Right atrium auricular region (tissue), 2 donors: ENCODE results near the gene YTHDC2. TPM values are rescaled to one million over a fixed set of nuclear protein-coding genes. Genes with fewer than 3 reads are reported as not detected.

Source experiments
- DNase-seq: peaks from one replicate; pipeline ENCODE4 v3.0.0-alpha.2; 2019; ENCODE audit warnings: low spot score
- H3K27ac ChIP-seq, 2 donors: fragments of 200-600 bp; sonication (generic); 1 replicate in 1 of 2; 2 replicates in 1 of 2; pipeline ENCODE4 v1.5.1; 2016 to 2019
- H3K27me3 ChIP-seq, 2 donors: fragments of 200-600 bp; sonication (generic); one replicate each; pipeline versions ENCODE4 v1.5.1 to v1.6.0; 2017 to 2019
- H3K36me3 ChIP-seq: fragments of 200-600 bp; sonication (generic); one replicate; pipeline ENCODE4 v1.5.1; 2016
- H3K4me1 ChIP-seq, 2 donors: fragments of 200-600 bp; sonication (generic); one replicate each; pipeline versions ENCODE4 v1.5.1 to v1.6.0; 2017 to 2019
- H3K4me3 ChIP-seq, 2 donors: fragments of 200-600 bp; sonication (generic); 1 replicate in 1 of 2; 2 replicates in 1 of 2; pipeline ENCODE4 v1.5.1; 2017 to 2019; ENCODE audit warnings: mild to moderate bottlenecking in 1 of 2, moderate library complexity in 1 of 2
- H3K9me3 ChIP-seq, 2 donors: fragments of 200-600 bp; sonication (generic); one replicate each; pipeline ENCODE4 v1.5.1; 2019
- total RNA-seq, 2 donors: library from RNA; depleted of rRNA; stranded (reverse); fragments of >200 nt; gene quantifications; one replicate each; pipeline ENCODE4 v1.1.0, GENCODE V29; 2016
- TF ChIP-seq, protein P1 (sequence below), 2 donors: fragments of 200-600 bp; sonication (generic); IDR thresholded peaks; one replicate each; pipeline ENCODE4 v1.5.1; 2019; ENCODE audit warnings: antibody characterized with exemption in 2 of 2

Gene YTHDC2
- total RNA-seq, 2 donors from 2014 or later, result 7.8 to 12.1 TPM

- no peaks in the 10 kb centered on the region for H3K9me3 ChIP-seq
- peaks cover 0 to 15% of the 10 kb centered on the region in 2 donors for H3K4me1 ChIP-seq
- peak overlapping the region in 1 of 2 donors; percentile 23 for H3K4me3 ChIP-seq
- no peaks in the 10 kb centered on the region for H3K36me3 ChIP-seq
- DNase-seq, result no peak
- H3K27ac ChIP-seq, result no peak overlapping the region
- no peaks in the 10 kb centered on the region for H3K27me3 ChIP-seq
- TF ChIP-seq, protein P1, sequence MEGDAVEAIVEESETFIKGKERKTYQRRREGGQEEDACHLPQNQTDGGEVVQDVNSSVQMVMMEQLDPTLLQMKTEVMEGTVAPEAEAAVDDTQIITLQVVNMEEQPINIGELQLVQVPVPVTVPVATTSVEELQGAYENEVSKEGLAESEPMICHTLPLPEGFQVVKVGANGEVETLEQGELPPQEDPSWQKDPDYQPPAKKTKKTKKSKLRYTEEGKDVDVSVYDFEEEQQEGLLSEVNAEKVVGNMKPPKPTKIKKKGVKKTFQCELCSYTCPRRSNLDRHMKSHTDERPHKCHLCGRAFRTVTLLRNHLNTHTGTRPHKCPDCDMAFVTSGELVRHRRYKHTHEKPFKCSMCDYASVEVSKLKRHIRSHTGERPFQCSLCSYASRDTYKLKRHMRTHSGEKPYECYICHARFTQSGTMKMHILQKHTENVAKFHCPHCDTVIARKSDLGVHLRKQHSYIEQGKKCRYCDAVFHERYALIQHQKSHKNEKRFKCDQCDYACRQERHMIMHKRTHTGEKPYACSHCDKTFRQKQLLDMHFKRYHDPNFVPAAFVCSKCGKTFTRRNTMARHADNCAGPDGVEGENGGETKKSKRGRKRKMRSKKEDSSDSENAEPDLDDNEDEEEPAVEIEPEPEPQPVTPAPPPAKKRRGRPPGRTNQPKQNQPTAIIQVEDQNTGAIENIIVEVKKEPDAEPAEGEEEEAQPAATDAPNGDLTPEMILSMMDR (IDR thresholded peaks at IDR 0.05), result peak; percentile 44 to 83
Measured at GRCh38 chr5:113606298-113607134, 93.0 kb downstream of the YTHDC2 start.

GRCh38 chr5:113607361-113607760 is 93.9 kb downstream of the YTHDC2 start:
- H3K4me3 ChIP-seq, result no peak overlapping the region
- H3K9me3 ChIP-seq, result no peaks in the 10 kb centered on the region
- TF ChIP-seq, protein P1 (IDR thresholded peaks at IDR 0.05), result no peak
- DNase-seq, result no peak
- H3K27me3 ChIP-seq, result no peaks in the 10 kb centered on the region
- no peak overlapping the region for H3K27ac ChIP-seq
- H3K36me3 ChIP-seq, result no peaks in the 10 kb centered on the region
- H3K4me1 ChIP-seq, result peaks cover 0 to 15% of the 10 kb centered on the region in 2 donors

GRCh38 chr5:113608113-113608596 is 94.7 kb downstream of the YTHDC2 start:
- no peak for DNase-seq
- Histone ChIP-seq H3K36me3 (no peaks in the 10 kb centered on the region), H3K27ac (no peak overlapping the region), H3K9me3 (no peaks in the 10 kb centered on the region), H3K4me3 (no peak overlapping the region), H3K27me3 (no peaks in the 10 kb centered on the region), H3K4me1 (peaks cover 0 to 15% of the 10 kb centered on the region in 2 donors)
- TF ChIP-seq, protein P1 (IDR thresholded peaks at IDR 0.05), result no peak

- TF ChIP-seq, protein P1 (IDR thresholded peaks at IDR 0.05), result peak; percentile 39 to 77
- no peak overlapping the region for H3K27ac ChIP-seq
- no peak for DNase-seq
- no peaks in the 10 kb centered on the region for H3K36me3 ChIP-seq
- no peaks in the 10 kb centered on the region for H3K9me3 ChIP-seq
- H3K4me1 ChIP-seq, result peaks cover 0 to 7% of the 10 kb centered on the region in 2 donors
- H3K27me3 ChIP-seq, result no peaks in the 10 kb centered on the region
- H3K4me3 ChIP-seq, result no peak overlapping the region
Measured at GRCh38 chr5:113612060-113612496, 98.6 kb downstream of the YTHDC2 start.

DNA sequence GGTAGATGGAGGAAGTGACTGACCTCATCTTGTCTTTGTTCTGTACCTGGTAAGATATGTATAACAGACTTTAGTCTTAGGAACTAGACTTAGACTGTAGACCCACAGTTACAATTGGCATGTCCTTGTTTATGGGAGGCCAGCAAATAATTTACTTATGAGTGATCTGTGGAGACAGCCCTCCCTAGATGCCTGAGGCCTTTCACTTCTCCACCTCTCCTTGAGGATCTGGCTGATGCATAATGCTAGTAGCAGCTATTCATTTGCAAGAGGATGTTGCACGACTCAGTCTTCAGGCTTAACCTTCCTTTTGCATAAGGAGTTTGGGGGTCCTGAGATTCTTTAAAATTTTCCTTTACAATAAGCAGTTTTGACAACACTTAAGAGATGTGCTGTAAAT is 100.7 kb downstream of the YTHDC2 start:
- Histone ChIP-seq H3K27me3 (no peaks in the 10 kb centered on the region), H3K4me3 (no peak overlapping the region), H3K27ac (no peak overlapping the region), H3K36me3 (no peaks in the 10 kb centered on the region), H3K4me1 (no peaks in the 10 kb centered on the region), H3K9me3 (no peaks in the 10 kb centered on the region)
- DNase-seq, result no peak
- TF ChIP-seq, protein P1 (IDR thresholded peaks at IDR 0.05), result no peak
